K562 (cell line): ENCODE data around the gene NUP85. TPM values are rescaled to one million over a fixed set of nuclear protein-coding genes. Genes with fewer than 3 reads are reported as not detected.

ENCODE experiments used
- CREB1 ChIP-seq, 2 experiments: sonication (generic) in 1 of 2; formaldehyde crosslinking in 1 of 2; IDR thresholded peaks; 2 replicates each; pipeline versions ENCODE4 v1.6.1 to v1.8.0; 2012 to 2022; ENCODE audit warnings: inconsistent platforms in 1 of 2, mild to moderate bottlenecking in 1 of 2, missing genetic modification reagents in 1 of 2, moderate library complexity in 1 of 2
- ETS1 ChIP-seq: conservative IDR thresholded peaks from 2 replicates; pipeline ENCODE4 v1.6.1; 2011; ENCODE audit warnings: low read depth, mild to moderate bottlenecking, low read length; ENCODE audit not compliant: control insufficient read depth
- RBM39 ChIP-seq: fragments of 200-400 bp; formaldehyde crosslinking; optimal IDR thresholded peaks from 2 replicates; pipeline ENCODE3; 2018; ENCODE audit warnings: low read depth, low read length
- polyA plus RNA-seq, 8 experiments: library from polyadenylated mRNA; depleted of rRNA in 4 of 8; stranded (reverse) in 5 of 8; unstranded in 3 of 8; fragments of >200 nt; fragmentation: Nextera tagmentation in 2 of 8; fragmentation: Illumina TruSeq in 1 of 8; extraction: Ambion mirVana in 2 of 8; extraction: Trizol in 1 of 8; gene quantifications; 2 replicates each; pipeline versions ENCODE4 v1.2.1 to v1.2.3, GENCODE V29; 2011 to 2014; ENCODE audit warnings: inconsistent platforms in 1 of 8, missing spikeins in 1 of 8
- total RNA-seq, 7 experiments: library from RNA; depleted of rRNA in 6 of 7; stranded (reverse); fragments of >200 nt in 6 of 7; fragmentation: Illumina TruSeq in 2 of 7; extraction: Trizol in 2 of 7; gene quantifications; 2 replicates each; pipeline versions ENCODE4 v1.2.1 to v1.2.3, GENCODE V29; 2011 to 2021; ENCODE audit warnings: low replicate concordance in 1 of 7
- TF ChIP-seq, protein P1 (sequence below): fragments of 450-650 bp; formaldehyde crosslinking; IDR thresholded peaks from 2 replicates; pipeline ENCODE4 v1.4.0; 2020; ENCODE audit warnings: mild to moderate bottlenecking, moderate library complexity
- TF ChIP-seq, protein P2 (sequence below): sonication (generic); formaldehyde crosslinking; IDR thresholded peaks from 2 replicates; pipeline ENCODE4 v1.5.0; 2020; ENCODE audit warnings: missing genetic modification reagents
- TF ChIP-seq, protein P3 (sequence below): sonication (generic); formaldehyde crosslinking; IDR thresholded peaks from 2 replicates; pipeline ENCODE4 v1.8.0; 2022; ENCODE audit warnings: missing genetic modification reagents, mild to moderate bottlenecking, borderline replicate concordance

Gene NUP85
- total and polyA plus RNA-seq, 9 of the 15 experiments (the other 6 are each of a cell fraction or from before 2014, with no cell fraction given) = 50.2 to 177 (median 110) TPM

- TF ChIP-seq ETS1 = peak; percentile 45; the same call in 1 of the 2 replicates
- TF ChIP-seq, protein P1, sequence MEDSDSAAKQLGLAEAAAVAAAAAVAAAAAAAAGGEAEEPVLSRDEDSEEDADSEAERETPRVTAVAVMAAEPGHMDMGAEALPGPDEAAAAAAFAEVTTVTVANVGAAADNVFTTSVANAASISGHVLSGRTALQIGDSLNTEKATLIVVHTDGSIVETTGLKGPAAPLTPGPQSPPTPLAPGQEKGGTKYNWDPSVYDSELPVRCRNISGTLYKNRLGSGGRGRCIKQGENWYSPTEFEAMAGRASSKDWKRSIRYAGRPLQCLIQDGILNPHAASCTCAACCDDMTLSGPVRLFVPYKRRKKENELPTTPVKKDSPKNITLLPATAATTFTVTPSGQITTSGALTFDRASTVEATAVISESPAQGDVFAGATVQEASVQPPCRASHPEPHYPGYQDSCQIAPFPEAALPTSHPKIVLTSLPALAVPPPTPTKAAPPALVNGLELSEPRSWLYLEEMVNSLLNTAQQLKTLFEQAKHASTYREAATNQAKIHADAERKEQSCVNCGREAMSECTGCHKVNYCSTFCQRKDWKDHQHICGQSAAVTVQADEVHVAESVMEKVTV (CRISPR knock-in tag) = peak; percentile 41; the same call in 1 of the 2 replicates
- TF ChIP-seq CREB1 (IDR thresholded peaks at IDR 0.05) = no peak
- peak; percentile 59; the same call in 1 of the 2 replicates for TF ChIP-seq CREB1 (CRISPR knock-in tag; IDR thresholded peaks at IDR 0.05)
- peak; percentile 60 for TF ChIP-seq RBM39
- TF ChIP-seq, protein P2, sequence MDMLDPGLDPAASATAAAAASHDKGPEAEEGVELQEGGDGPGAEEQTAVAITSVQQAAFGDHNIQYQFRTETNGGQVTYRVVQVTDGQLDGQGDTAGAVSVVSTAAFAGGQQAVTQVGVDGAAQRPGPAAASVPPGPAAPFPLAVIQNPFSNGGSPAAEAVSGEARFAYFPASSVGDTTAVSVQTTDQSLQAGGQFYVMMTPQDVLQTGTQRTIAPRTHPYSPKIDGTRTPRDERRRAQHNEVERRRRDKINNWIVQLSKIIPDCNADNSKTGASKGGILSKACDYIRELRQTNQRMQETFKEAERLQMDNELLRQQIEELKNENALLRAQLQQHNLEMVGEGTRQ (CRISPR knock-in tag) = peak; percentile 67
- TF ChIP-seq, protein P3, sequence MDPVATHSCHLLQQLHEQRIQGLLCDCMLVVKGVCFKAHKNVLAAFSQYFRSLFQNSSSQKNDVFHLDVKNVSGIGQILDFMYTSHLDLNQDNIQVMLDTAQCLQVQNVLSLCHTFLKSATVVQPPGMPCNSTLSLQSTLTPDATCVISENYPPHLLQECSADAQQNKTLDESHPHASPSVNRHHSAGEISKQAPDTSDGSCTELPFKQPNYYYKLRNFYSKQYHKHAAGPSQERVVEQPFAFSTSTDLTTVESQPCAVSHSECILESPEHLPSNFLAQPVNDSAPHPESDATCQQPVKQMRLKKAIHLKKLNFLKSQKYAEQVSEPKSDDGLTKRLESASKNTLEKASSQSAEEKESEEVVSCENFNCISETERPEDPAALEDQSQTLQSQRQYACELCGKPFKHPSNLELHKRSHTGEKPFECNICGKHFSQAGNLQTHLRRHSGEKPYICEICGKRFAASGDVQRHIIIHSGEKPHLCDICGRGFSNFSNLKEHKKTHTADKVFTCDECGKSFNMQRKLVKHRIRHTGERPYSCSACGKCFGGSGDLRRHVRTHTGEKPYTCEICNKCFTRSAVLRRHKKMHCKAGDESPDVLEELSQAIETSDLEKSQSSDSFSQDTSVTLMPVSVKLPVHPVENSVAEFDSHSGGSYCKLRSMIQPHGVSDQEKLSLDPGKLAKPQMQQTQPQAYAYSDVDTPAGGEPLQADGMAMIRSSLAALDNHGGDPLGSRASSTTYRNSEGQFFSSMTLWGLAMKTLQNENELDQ (CRISPR knock-in tag) = no peak
These were observed 35.1 kb downstream of the NUP85 start (continued) for GRCh38 chr17:75240394-75241142.
